Smooth muscle cell (in vitro differentiated cells): ENCODE measurements around the gene DOK6. TPM values are rescaled to one million over a fixed set of nuclear protein-coding genes. Genes with fewer than 3 reads are reported as not detected.

Source experiments
- DNase-seq: peaks from one replicate; lab custom pipeline; 2025; ENCODE audit not compliant: unreplicated experiment; lab: John Stamatoyannopoulos, UW
- H2AFZ ChIP-seq: fragments of 200-600 bp; sonication (generic); 2 replicates; pipeline ENCODE4 v1.6.0; 2016; ENCODE audit warnings: antibody characterized with exemption, low read depth, mild to moderate bottlenecking
- H3F3A ChIP-seq: fragments of 200-600 bp; sonication (generic); 2 replicates; pipeline ENCODE4 v1.6.0; 2017; ENCODE audit warnings: antibody characterized with exemption, low read depth
- H3K27ac ChIP-seq: fragments of 200-600 bp; sonication (generic); 2 replicates; pipeline ENCODE4 v1.5.1; 2016; ENCODE audit warnings: low read depth, mild to moderate bottlenecking
- H3K27me3 ChIP-seq: fragments of 200-600 bp; sonication (generic); 2 replicates; pipeline ENCODE4 v1.6.1; 2016; ENCODE audit warnings: low read depth, mild to moderate bottlenecking
- H3K36me3 ChIP-seq: fragments of 200-600 bp; sonication (generic); 2 replicates; pipeline ENCODE4 v1.5.1; 2016; ENCODE audit warnings: low read depth
- H3K4me1 ChIP-seq: fragments of 200-600 bp; sonication (generic); 2 replicates; pipeline ENCODE4 v1.5.1; 2016; ENCODE audit warnings: low read depth
- H3K4me2 ChIP-seq: fragments of 200-600 bp; sonication (generic); 2 replicates; pipeline ENCODE4 v1.6.0; 2016; ENCODE audit warnings: mild to moderate bottlenecking
- H3K4me3 ChIP-seq: fragments of 200-600 bp; sonication (generic); 2 replicates; pipeline ENCODE4 v1.5.1; 2016; ENCODE audit warnings: mild to moderate bottlenecking
- H3K79me2 ChIP-seq: fragments of 200-600 bp; sonication (generic); 2 replicates; pipeline ENCODE4 v1.6.0; 2016; ENCODE audit warnings: low read depth, mild to moderate bottlenecking
- H3K9ac ChIP-seq: fragments of 200-600 bp; sonication (generic); 2 replicates; pipeline ENCODE4 v1.6.0; 2016; ENCODE audit warnings: low read depth
- H3K9me3 ChIP-seq: fragments of 200-600 bp; sonication (generic); replicated peaks from 2 replicates; pipeline ENCODE4 v1.5.1; 2016; ENCODE audit warnings: low read depth
- H4K20me1 ChIP-seq: fragments of 200-600 bp; sonication (generic); 2 replicates; pipeline ENCODE4 v1.6.0; 2016; ENCODE audit warnings: low read depth
- CTCF ChIP-seq: fragments of 200-600 bp; sonication (generic); IDR thresholded peaks from 2 replicates; pipeline ENCODE4 v1.5.1; 2017; ENCODE audit warnings: borderline replicate concordance, mild to moderate bottlenecking, antibody characterized with exemption; ENCODE audit not compliant: insufficient read depth, poor library complexity, severe bottlenecking
- WGBS: methylation state at CpG from one replicate; pipeline ENCODE4 v1.1.7; 2016; ENCODE audit warnings: low lambda C conversion rate; 5-methylcytosine and 5-hydroxymethylcytosine counted together
- polyA plus RNA-seq: library from polyadenylated mRNA; unstranded; fragments of >200 nt; fragmentation: Nextera tagmentation; extraction: Ambion mirVana; gene quantifications from 2 replicates; pipeline ENCODE4 v1.2.1, GENCODE V29; 2016
- total RNA-seq: library from RNA; depleted of rRNA; stranded (reverse); fragments of >200 nt; gene quantifications from 2 replicates; pipeline ENCODE4 v1.2.3, GENCODE V29; 2014

The DOK6 gene
- total and polyA plus RNA-seq, 2 experiments from 2014 or later: 7.2 to 21.4 TPM

- no peak overlapping the region for H3K9ac ChIP-seq
- H3K4me1 ChIP-seq: peaks cover 11% of the 10 kb centered on the region
- H3K27ac ChIP-seq: peak overlapping the region; percentile 8
- peak overlapping the region; percentile 10 for H3K4me2 ChIP-seq
- H3K27me3 ChIP-seq: no peaks in the 10 kb centered on the region
- 37% methylated on average over 5 of the region's 5 CpGs for WGBS
- no peaks in the 10 kb centered on the region for H3K79me2 ChIP-seq
- H3F3A ChIP-seq: no peaks in the 10 kb centered on the region
- no peak overlapping the region for H3K4me3 ChIP-seq
- no peaks in the 10 kb centered on the region for H3K9me3 ChIP-seq
- TF ChIP-seq CTCF: no peak
- no peak for DNase-seq
- H4K20me1 ChIP-seq: no peaks in the 10 kb centered on the region
- no peak overlapping the region for H2AFZ ChIP-seq
- no peaks in the 10 kb centered on the region for H3K36me3 ChIP-seq
Observed at GRCh38 chr18:69795791-69796190, 395.1 kb downstream of the DOK6 start.

GRCh38 chr18:69804776-69805501 lies 404.3 kb downstream of the DOK6 start:
- Histone ChIP-seq H3F3A (no peaks in the 10 kb centered on the region), H3K9ac (no peak overlapping the region), H2AFZ (no peak overlapping the region), H4K20me1 (no peaks in the 10 kb centered on the region), H3K9me3 (no peaks in the 10 kb centered on the region), H3K27ac (no peak overlapping the region), H3K36me3 (no peaks in the 10 kb centered on the region), H3K4me2 (no peak overlapping the region), H3K79me2 (no peaks in the 10 kb centered on the region), H3K4me1 (no peaks in the 10 kb centered on the region), H3K27me3 (no peaks in the 10 kb centered on the region), H3K4me3 (no peak overlapping the region)
- 94% methylated on average over 5 of the region's 5 CpGs for WGBS
- TF ChIP-seq CTCF: no peak
- no peak for DNase-seq

DNA sequence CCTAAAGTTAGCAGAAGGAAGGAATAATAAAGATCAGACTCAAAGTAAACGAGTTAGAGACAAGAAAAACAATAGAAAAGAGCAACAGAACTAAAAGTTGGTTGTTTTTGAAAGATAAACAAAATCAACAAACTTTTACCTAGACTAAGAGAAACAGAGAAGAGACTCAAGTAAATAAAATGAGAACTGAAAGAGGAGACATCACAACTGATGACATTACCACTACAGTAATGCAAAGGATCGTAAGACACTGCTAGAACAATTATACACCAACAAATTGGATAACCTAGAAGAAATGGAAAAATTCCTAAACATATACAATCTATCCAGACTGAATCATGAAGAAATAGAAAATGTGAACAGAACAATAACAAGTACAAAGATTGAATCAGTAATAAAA lies 407.7 kb downstream of the DOK6 start:
- Histone ChIP-seq H3K4me2 (no peak overlapping the region), H3K4me1 (no peaks in the 10 kb centered on the region), H3K27me3 (no peaks in the 10 kb centered on the region), H3K27ac (no peak overlapping the region), H3K9ac (no peak overlapping the region), H3K4me3 (no peak overlapping the region), H2AFZ (no peak overlapping the region), H3K36me3 (no peaks in the 10 kb centered on the region), H3K79me2 (no peaks in the 10 kb centered on the region), H4K20me1 (no peaks in the 10 kb centered on the region), H3K9me3 (no peaks in the 10 kb centered on the region), H3F3A (no peaks in the 10 kb centered on the region)
- no peak for DNase-seq
- whole genome bisulfite sequencing: 92% methylated on average over 2 of the region's 2 CpGs
- no peak for TF ChIP-seq CTCF

GRCh38 chr18:69813559-69813958 lies 412.9 kb downstream of the DOK6 start:
- 100% methylated on average over 1 of the region's 1 CpG for WGBS
- H3K9ac ChIP-seq: no peak overlapping the region
- H4K20me1 ChIP-seq: no peaks in the 10 kb centered on the region
- no peaks in the 10 kb centered on the region for H3K27me3 ChIP-seq
- no peak overlapping the region for H3K4me2 ChIP-seq
- H2AFZ ChIP-seq: no peak overlapping the region
- no peaks in the 10 kb centered on the region for H3K79me2 ChIP-seq
- DNase-seq: no peak
- TF ChIP-seq CTCF: no peak
- H3K9me3 ChIP-seq: no peaks in the 10 kb centered on the region
- H3K27ac ChIP-seq: no peak overlapping the region
- H3K4me1 ChIP-seq: no peaks in the 10 kb centered on the region
- no peak overlapping the region for H3K4me3 ChIP-seq
- H3F3A ChIP-seq: no peaks in the 10 kb centered on the region
- H3K36me3 ChIP-seq: no peaks in the 10 kb centered on the region
